Cardiac fibroblast (primary cell): ENCODE data around the gene CTSE.
A peak's percentile ranks its signal among the peaks of the same experiment; 100 is the strongest.

Source experiments
- DNase-seq, 2 donors: peaks; one replicate each; pipeline versions ENCODE4 v3.0.0 to v3.0.0-alpha.2; 2010; ENCODE audit warnings: low read depth in 2 of 2
- H3K4me3 ChIP-seq, 2 donors: replicated peaks in 1 of 2; 1 replicate in 1 of 2; 2 replicates in 1 of 2; pipeline ENCODE4 v1.5.1; 2011; ENCODE audit warnings: low read depth in 2 of 2, low read length in 2 of 2, mild to moderate bottlenecking in 2 of 2, moderate library complexity in 1 of 2
- TF ChIP-seq, protein P1 (sequence below): IDR thresholded peaks from one replicate; pipeline ENCODE4 v1.5.1; 2011; ENCODE audit warnings: low read depth, mild to moderate bottlenecking, low read length, inconsistent platforms

Gene CTSE

DNA sequence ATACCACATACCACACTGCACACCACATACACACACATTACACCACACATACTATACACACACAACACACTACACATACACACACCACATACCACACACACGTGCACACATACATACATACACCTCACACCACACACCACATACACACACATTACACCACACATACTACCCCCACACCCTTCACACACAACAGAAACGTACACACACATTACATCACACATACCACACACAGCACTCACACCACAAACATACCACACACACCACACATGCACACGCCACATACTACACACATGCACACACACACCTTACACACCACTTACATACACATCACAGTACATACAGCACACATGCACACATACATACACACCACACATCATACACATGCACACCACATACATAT lies 49.0 kb downstream of the CTSE start:
- TF ChIP-seq, protein P1, sequence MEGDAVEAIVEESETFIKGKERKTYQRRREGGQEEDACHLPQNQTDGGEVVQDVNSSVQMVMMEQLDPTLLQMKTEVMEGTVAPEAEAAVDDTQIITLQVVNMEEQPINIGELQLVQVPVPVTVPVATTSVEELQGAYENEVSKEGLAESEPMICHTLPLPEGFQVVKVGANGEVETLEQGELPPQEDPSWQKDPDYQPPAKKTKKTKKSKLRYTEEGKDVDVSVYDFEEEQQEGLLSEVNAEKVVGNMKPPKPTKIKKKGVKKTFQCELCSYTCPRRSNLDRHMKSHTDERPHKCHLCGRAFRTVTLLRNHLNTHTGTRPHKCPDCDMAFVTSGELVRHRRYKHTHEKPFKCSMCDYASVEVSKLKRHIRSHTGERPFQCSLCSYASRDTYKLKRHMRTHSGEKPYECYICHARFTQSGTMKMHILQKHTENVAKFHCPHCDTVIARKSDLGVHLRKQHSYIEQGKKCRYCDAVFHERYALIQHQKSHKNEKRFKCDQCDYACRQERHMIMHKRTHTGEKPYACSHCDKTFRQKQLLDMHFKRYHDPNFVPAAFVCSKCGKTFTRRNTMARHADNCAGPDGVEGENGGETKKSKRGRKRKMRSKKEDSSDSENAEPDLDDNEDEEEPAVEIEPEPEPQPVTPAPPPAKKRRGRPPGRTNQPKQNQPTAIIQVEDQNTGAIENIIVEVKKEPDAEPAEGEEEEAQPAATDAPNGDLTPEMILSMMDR: no peak
- H3K4me3 ChIP-seq: no peak overlapping the region
- DNase-seq: no peak

DNA sequence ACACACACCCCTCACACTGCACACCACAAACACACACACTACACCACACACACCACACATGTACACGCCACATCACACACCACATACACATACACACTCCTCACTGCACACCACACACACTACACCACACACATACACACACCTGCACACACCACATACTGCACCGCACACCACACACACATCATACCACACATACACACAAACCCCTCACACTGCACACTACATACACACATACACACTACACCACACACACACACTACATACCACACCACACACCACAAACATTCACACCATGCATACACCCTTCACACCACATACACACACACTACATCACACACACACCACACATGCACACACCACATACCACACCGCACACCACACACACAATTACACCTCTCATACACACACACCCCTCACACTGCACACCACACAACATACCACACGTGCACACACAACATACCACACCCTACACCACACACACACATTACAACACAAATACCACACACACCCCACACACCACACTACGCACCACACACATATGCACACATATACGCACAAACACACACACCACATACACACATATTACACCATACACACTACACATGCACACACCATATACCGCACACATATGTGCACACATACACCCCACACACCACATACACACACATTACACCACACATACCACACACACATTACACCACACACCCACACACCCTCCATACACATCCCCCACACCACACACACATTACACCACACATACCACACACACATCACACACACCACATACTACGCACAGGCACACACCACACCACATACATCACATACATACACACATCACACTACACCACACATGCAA lies 50.1 kb downstream of the CTSE start:
- DNase-seq: no peak
- TF ChIP-seq, protein P1: no peak
- no peak overlapping the region for H3K4me3 ChIP-seq

DNA sequence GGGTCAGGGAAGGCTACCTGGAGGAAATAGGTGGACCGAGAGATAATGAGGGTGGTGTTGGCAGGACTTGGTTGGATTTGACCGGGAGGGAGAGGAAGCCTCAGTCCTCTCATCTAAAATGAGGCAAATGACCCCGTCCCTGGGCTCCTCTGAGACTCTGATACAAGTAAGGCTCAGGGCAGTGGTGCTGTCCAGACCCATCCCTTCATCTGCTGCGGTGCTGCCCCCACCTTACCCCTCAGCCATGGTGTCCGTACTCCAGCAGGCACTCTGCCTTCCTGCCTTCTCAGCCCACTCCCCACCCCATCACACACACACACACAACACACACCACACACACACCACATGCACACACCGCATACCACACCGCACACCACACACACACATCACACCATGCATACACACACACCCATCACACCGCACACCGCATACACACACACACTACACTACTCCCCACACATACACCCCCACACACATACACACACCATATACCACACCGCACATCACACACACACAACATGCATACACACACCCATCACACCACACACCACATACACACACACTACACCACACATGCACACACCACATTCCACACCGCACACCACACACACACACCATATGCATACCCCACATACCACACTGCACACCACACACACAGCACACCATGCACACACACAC lies 51.1 kb downstream of the CTSE start:
- no peak overlapping the region for H3K4me3 ChIP-seq
- TF ChIP-seq, protein P1: no peak
- DNase-seq: no peak

DNA sequence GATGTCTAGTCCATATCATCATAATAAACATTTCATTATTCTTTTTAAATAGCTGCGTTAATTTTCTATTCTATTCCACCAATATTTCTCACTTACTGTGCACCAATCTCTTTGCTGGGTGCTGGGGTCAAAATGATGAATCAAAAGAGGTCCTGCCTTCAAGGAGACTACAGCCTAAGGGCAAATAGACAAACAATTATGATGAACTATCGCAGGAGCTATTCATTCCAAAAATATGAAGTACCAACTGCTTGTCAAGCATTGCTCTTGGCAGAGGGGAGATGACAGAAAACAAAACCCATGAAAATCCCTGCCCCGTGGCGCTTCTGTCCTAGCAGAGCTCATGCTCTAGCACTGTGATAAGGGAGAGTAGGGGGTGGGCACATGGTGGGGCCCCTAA lies 51.6 kb downstream of the CTSE start:
- TF ChIP-seq, protein P1: no peak
- no peak for DNase-seq
- H3K4me3 ChIP-seq: no peak overlapping the region

DNA sequence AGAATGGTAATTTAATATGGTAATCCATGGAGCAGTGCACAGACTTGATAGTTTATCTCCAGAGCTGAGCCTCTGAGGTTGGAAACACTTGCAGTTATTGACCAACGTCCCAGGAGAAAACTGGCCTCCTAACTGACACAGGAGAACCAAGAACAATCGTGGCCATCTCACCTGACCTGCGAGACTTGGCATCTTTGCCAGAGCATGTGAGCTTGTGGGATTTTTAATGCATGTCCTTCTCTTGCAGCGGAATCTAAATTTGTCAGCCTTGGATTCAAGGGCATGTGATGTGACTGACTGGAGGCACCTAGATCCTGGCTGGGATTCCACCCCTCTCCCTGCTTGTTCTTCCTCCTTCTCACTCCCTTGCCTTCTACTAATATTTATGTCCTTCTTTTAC lies 52.6 kb downstream of the CTSE start:
- no peak overlapping the region for H3K4me3 ChIP-seq
- no peak for DNase-seq
- TF ChIP-seq, protein P1: no peak

DNA sequence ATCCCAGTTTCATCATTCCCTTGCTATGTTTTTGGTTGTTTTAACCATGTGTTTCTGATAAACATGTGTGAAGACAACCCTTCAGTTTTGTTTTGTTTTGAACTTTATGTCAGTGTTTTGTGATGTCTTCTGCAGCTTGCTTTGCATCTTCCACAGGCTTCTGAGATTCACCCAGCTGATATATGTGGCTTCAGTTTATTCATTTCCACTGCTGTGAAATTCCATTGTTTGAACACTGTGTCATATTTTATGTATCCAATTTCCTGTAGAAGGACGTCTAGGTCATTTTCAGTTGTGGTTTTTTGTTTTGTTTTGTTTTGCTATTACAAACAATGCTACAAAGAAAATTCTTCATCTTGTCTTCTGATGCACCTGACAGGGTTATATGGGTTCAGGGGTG lies 53.2 kb downstream of the CTSE start:
- TF ChIP-seq, protein P1: no peak
- no peak overlapping the region for H3K4me3 ChIP-seq
- peak in 1 of 2 donors; percentile 62 for DNase-seq
